Inflammatory macrophage treated with lipopolysaccharide for 4 hours (primary cell): ENCODE measurements around the gene GPRC5C.
A peak's percentile ranks its signal among the peaks of the same experiment; 100 is the strongest.

Experiments
- DNase-seq: peaks from one replicate; pipeline ENCODE4 v3.0.0-alpha.2; 2020

The GPRC5C gene

DNA sequence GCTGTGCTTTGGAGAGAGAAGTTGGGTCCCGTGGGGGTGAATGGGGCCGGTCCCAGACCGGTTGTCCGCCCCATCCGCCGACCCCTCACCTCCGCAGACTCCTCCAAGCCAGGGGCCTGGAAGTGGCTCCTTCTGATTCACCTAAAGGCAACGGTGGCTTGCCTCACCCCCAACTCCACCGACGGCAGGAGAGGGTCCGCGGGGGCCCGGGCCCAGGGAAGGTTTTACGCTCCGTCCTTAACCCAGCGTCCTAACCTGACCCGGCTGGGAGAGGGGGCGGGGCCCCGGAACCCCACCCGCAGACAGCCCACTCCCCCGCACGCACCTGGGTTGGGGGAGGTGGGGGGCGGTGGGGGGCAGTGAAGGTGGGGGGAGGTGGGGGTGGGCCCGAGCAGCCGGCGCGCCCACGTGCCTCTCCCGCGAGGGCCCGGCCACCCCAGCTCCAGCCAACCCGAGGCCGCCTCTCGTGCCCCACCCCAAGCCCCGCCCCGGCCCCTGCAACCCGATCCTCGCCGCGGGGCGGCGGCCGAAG lies 21.8 kb downstream of the GPRC5C start:
- peak; percentile 81 for DNase-seq

DNA sequence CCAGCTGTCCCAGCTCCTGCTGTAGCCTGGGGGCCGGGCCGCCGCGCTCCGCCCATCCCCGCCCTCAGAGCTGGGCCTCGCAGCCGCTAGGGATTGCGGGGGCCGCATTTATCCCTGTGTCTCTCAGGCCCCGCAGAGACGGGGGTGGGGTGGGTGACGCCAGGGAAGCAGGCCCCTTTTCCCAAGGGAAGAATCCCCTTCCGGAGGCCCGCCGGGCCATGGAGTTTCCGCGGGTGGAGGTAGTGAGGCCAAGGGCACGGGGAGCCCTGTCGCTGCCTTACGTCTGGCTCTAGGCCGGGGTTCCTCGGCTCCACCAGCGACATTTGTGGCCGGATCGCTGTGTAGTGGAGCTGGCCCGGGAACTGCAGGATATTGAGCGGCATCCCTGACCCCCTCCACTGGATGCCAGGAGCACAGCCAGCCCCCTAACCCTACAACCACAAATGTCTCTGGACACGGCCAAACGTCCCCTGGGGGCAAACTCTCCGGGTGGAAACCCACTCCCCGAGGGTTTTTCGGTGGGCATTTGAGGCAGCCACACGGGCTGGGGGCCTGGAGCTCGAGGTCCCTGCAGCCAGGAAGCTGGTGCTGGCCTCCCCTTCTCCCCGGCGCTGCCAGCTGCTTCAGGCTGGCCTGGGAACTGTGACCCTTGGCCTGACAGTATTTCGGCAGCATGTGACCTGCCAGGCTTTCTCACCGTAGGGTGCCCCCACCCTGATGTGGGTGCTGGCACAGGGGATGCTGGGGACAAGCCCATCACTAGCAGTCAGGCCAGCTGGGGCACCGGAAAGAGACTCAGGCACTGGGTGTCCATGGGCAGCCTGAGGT lies 22.5 kb downstream of the GPRC5C start:
- no peak for DNase-seq

DNA sequence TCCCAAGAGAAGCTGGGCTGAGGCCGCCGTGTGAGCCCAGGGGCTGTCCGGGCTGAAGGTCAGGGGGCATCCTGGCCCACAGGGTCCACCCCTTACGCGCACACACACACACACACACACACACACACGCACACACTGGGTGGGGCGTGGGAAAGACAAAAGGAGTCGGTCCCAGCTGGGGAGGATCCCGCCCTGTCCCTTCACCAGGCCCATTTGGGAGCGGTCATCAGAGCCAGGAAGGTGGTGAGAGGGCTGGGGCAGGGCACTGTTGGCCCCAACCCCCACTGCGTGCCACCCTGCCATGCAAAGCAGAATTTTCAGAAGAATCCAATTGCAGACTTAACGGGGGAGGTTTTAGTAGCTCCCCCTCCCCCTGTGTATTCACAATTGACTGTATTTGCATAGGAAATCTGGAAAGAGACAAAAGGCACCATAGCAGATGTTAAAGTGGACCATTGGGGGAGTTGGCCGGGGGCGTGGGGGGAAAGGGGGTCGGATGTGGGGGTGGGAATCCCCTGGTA lies 23.2 kb downstream of the GPRC5C start:
- DNase-seq = no peak

DNA sequence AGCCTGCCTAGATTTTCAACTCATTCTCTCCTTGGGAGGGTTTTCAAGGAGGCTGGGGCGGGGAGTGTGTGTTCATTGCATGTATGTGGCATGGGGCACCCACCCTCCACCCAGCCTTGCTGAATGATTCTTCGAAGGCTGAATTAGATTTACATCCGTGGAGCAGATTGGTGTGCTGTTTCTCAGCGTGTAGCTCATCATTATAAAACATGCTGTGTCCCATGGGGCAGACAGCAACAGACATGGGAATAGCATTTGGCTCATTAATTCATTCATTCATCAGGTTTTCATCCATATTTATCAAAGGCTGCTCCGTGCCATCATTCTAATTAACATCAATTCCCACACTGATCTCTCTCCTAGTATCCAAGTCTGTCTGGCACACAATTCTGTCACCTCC lies 23.9 kb downstream of the GPRC5C start:
- no peak for DNase-seq

DNA sequence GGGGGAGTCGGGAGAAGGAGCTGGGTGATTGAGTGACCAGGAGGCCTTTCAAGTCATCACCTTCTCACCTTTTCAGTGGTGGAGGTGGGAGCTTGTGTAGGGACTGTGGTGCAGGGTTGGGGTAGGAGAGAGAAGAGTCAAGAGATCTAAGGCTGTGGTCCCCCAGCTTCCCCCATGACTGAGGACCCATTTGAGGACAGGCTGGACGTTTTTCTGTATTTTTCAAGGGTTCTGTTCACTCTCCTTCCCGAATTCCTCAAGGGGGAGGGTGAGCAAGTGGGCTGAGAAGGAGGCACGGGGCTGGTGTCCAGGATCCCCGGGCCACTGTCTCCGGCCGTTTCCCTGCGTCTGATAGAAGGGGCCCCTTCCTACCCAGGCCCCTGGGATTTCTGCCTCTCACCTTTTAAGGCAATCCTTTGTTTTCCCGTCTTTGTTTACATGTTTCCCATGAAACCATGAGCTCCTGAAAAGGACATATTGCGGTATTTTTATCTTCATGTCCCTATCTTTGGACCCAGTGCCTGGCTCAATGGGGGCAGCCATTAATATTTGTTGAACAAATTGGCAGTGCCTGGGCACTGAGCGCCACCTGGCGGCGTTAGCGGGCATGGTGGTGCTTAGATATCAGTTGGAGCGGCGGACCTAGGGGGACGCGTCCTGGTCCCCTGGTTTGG lies 25.4 kb downstream of the GPRC5C start:
- DNase-seq = peak; percentile 70

DNA sequence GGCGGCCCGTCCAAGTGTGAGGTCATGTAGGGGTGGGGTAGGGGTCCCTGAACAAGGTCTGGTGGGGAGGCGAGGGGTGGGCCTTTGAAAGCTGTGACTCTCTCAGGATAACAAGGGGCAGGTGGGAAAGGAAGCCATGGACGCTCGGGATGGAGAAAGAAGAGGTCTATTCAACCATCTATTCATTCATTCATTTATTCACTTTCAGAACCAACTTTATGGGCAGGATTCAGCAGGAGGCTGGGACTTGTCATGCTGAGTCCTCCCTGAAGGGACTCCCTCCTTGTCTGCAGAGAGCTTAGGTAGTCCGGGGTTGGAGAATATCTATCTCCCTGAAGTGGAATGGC lies 25.9 kb downstream of the GPRC5C start:
- DNase-seq = no peak

DNA sequence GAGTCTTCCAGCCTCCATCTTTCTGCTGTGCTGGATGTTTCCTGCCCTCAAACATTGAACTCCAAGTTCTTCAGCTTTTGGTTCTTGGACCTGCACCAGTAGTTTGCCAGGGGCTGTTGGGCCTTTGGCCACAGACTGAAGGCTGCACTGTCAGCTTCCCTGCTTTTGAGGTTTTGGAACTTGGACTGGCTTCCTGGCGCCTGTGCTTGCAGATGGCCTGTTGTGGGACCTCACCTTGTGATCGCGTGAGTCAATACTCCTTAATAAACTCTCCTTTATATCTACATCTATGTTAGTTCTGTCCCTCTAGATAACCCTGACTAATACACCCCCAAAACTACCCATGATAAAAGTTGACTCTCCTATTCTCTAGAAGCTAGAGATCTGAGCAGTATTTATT lies 26.9 kb downstream of the GPRC5C start:
- no peak for DNase-seq

DNA sequence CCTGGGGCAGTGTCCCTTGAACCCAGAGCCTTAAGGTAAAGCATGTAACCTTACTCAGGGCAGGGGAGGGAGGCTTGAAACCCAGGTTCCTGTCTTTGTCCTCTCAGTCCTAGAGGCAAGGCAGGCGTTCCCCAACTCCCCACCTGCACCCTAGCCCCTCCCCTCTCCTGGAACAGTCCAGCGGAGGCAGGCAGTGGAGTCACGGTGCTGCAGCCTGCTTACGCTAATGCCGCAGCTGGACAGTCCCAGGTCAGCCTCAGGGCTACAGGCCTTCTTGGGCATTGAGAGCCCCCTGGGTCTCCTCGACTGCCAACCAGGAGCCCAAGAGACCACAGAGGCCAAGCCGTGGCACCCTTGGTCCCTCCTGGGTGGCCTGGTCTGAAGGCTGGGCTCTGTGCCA lies 27.7 kb downstream of the GPRC5C start:
- no peak for DNase-seq

DNA sequence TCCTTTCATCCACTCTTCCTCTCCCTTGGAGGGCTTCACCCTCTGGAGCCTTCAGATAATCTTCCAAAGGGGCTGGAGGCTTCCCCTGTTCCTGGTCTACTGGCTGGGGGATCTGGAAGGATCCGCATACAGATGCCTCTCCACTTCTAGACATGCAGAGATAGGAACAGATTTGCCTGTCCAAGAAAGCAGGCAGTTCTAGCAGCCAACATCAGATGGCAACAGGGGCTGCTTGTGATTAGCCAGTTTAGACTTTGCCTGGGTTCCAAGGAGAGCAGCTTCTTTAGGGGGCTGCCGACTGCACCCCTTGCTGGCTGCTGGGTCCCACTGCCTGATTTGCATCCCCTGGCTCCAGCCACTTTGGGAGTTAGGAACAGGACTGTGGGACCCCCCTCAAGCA lies 28.4 kb downstream of the GPRC5C start:
- DNase-seq = no peak

DNA sequence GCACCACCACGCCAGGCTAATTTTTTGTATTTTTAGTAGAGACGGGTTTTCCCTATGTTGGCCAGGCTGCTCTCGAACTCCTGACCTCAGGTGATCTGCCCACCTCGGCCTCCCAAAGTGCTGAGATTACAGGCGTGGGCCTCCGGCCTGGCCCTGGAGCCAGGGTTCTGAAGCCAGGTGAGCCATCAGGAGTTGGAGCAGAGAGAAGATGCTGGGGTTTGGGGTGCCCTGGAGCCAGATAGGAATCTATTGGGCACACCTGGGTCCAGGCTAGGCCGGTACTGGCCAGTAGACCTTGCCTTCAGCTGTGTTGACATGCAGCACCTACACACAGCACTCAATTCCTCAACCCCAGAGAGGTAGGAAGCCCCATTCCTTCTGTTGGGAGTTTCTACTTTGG lies 29.1 kb downstream of the GPRC5C start:
- DNase-seq = no peak

DNA sequence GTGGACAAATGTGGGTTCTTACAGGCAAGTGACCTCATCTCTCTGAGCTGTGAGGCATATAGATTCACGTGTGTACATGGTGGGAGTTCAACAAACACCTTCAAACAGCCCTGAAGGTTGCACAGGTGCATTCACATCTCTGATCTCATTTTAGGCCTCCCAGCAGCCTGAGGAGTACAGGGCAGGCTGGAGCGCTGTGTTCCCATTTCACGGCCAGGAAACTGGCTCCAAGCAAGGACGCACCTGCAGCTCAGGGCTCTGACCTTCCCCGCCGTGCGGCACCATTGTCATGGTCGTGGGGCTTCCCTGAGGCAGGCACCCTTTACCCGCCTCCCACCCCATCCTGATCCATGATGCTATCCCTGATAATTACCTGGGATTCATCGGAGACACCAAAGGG lies 29.7 kb downstream of the GPRC5C start:
- DNase-seq = no peak

DNA sequence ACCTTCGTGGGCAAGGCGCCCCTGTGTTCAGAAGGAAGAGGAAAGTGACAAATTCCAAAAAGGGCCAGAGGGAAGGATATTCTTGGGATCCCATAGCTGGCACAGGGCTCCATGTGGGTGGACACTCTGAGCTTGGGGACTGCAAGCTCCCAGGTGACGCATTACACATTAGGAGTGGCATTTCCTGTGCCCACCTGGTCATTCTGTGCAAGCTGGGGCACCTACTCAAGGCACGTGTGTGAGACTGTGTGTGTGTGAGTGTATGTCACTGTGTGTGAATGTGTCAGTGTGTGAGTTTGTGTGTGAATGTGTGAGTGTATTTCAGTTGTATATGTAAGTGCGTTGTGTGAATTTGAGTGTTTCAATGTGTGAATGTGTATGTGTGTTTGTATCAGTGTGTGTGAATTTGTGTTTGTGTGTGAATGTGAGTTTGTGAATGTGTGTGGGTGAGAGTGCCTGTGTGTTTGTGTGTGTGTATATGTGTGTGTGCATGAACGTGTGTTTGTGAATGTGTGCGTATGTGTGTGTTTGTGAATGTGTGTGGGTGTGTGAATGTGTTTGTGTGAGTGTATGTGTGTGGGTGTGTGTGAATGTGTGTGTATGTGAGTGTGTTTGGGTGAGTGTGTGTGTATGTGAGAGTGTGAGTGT lies 33.0 kb downstream of the GPRC5C start:
- DNase-seq = no peak

DNA sequence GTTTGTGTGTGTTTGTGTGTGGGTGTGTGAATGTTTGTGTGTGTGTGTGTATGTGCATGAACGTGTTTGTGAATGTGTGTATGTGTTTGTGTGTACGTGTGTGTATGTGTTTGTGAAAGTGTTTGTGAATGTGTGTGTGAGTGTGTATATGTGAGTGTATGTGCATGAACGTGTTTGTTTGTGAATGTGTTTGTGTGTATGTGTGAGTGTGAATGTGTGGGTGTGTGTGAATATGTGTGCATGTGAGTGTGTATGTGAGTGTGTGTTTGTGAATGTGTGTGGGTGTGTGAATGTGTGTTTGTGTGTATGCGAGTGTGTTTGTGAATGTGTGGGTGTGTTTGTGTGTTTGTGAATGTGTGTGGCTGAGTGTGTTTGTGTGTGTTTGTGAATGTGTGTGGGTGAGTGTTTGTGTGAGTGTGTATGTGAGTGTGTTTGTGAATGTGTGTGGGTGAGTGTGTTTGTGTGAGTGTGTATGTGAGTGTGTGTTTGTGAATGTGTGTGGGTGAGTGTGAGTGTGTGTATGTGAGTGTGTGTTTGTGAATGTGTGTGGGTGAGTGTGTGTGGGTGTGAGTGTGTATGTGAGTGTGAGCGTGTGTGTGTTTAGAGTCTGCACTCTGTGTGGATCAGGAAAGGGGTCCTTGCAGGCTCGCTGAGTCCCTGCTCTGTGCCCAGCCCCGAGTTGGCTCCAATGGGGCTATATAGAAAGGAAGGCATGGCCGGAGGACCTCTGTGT lies 33.7 kb downstream of the GPRC5C start:
- no peak for DNase-seq

DNA sequence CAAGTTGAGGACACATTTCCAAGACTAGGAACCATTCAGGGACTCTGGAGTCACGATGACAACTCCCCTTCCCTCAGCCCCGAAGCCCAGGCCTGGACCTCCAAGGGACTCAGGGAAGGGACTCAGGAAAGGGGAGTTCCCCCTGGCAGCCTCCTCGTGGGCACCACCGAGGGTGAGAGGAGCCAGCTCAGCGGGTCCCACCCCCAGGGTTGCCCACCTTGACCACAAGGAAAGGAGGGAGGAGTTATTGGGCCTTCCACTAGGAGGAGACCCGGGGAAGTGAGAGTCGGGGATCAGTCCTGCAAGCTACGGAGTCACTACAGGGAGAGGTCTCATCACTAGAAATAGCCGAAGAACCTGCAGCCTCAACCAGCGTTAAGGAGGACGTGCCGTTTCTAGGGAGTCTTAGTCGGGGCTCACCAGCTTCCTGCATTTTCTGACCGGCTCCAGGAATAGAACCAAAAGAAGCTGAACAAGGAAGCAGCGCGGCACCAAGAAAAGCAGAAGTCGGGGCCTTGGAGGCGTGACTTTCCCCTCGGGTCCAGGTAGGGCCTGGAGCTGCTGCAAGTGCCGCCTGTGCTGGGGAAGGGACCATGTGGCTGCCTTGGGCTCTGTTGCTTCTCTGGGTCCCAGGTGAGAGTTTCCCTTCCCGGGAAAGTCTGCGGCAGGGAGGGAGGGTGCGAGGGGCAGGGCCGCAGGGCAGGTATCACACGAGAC lies 34.4 kb downstream of the GPRC5C start, which contains the start of gene CD300A:
TSS of gene CD300A (plus strand) at position 524 of the 717 bp plus-strand sequence. CDS start at position 594, 70 bp downstream.
- DNase-seq = peak; percentile 81

DNA sequence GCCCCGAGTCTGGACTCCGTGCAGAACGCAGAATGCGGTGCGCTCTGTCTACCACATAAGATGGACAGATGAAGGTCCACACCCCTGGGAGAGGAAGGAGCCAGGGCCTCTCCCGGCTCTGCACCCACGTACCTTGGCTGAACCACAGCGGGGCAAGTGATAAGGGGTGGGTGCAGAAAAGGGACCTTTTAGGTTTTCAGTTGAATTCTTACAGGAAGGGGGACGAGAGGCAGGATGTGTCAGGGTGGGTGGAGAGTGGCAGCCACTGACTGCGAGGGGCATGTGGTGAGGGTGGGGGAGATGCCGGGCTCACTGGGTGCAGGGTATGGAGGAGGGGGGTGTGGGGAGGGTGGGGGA lies 34.9 kb downstream of the GPRC5C start:
- DNase-seq = peak; percentile 8

DNA sequence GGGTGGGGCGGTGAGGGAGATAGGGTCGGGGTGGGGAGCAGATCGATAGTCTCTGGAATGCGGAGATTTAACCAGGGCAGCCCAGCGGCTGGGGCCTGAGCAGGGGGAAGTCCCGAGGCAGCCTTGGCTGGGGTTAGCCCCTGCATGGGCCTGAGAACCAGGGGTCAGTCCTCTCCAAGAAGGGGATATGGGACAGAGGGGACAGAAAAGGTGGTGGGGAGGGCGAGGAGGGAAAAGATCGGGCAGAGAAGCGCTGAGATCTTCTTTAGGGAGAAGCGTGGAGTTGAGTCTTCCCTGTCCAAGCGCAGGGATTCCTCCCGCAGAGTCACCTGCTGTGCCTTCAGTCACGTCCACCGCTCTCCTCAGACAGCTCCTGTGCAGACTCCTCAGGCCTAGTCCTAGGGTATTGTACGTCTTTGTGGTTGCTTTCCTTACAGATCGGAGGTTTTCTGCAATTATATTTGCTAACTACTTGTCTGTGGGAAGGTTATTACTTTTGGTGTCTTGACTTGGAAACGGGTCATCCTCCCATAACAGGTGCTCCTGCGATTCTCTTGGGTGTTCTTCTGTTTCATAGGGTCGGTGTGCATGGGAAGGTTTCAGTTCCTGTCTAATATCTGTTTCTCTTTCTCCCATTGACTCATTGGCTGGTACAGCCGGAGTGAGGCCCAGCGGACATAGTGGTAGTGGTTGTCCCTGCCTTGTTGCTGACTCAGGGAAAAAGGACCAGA lies 35.5 kb downstream of the GPRC5C start:
- DNase-seq = peak; percentile 88

DNA sequence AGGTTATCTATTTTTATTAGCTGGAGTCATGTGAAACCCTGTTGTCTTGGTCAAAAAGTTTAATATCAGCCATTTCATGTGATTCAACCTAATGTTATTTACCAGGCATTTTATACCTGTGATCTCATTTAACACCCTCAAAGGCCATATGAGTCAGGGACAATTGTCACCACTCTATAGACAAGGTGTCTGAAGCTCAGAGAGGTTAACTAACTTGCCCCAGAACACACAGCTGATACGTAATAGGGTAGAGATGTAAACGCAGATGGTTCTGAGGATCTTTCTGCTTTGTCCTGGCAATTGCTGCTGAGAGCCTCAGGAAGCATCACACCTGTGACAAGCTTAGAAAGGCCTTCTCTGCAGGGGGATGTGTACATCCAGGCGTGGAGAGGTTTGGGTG lies 39.5 kb downstream of the GPRC5C start:
- no peak for DNase-seq

DNA sequence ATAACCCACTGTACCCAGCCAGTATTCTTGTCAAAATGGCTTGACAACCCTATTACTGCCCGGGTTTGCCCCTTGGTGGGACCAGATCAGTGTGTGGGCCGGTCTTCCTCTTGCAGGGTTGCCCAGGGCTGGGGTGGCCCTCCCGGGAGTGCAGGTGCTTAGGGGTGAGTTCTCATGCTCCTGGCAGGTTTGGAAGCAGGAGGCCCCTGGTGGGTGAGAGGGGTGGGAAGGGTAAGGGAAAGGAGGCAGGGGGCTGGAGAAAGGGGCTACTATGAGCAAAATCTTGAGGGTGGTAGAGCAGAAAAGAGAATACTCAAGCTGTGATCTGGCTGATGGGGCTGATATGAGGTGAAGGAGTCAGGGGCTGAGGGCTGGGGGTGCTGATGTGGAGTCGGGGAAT lies 41.0 kb downstream of the GPRC5C start:
- DNase-seq = no peak

DNA sequence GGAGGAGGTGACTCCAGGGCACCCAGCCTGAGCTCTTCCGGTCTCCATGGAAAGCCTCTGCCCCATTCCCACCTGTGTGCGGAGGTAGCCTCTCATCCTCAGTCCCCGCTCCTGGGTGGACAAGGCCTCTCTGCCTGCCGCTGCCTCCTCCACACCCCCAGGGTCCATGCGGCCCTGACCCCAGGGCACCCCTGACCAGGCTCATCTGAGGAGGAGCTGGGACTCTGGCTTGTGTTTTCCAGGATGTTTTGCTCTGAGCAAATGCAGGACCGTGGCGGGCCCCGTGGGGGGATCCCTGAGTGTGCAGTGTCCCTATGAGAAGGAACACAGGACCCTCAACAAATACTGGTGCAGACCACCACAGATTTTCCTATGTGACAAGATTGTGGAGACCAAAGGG lies 41.4 kb downstream of the GPRC5C start:
- no peak for DNase-seq

DNA sequence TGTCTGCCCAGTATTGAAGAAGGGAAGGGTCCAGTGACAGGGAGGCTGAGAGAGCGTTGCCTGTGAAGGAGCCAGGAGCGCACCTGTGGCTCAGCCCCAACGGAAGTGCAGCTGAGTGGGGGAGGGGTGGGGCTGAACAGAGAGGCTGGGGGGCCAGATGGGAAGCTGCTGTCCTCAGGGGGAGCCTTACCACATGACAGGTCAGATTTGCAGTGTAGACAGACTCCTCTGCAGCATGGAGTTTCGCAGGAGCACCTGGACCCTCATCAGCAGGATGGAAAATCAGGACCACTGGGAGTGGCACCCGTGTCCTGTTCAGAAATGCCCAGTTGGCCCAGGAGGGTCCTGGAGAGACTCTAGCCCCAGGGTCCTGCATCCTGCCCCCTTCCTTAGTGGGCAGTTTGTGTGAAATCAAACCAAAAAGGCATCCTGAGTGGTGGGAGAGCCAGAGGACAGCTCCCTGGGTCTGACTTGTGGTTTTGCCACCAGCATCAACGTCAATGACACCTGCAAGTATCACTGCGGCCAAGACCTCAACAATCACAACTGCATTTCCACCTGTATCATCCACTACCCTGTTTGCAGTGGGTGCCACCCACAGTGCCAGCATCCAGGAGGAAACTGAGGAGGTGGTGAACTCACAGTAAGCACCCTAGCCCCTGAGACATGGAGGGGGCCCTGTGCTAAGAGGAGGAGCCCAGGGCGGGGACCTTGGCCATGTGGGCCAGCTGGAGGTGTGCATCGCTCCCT lies 42.3 kb downstream of the GPRC5C start:
- no peak for DNase-seq

DNA sequence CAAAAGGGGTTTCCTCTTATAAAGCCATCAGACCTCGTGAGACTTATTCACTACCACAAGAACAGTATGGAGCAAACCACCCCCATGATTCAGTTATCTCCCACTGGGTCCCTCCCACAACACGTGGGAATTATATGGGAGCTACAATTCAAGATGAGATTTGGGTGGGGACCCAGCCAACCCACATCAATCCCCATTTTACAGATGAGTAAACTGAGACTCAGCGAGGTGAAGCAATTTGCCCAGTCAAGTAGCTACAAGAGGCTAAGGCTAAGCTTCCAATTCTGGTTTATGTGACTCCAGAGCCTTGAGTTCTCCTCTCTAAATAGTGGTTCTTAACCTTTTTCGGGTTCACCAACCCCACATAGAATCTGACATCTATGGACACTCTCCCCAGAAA lies 43.3 kb downstream of the GPRC5C start:
- no peak for DNase-seq
